A549 treated with dexamethasone at 1 μM for 4 hours (cell line): ENCODE results near the gene ZNF175. TPM values are rescaled to one million over a fixed set of nuclear protein-coding genes. Genes with fewer than 3 reads are reported as not detected.

Source experiments
- total RNA-seq: library from RNA; stranded (reverse); fragments of 200-300 nt; extraction: Qiagen RNA extraction; gene quantifications from 5 replicates; pipeline ENCODE4 v1.2.3, GENCODE V29; 2022

Gene ZNF175
- 2.3 to 5.0 TPM (median 3.6 TPM) in 5 replicates for total RNA-seq

DNA sequence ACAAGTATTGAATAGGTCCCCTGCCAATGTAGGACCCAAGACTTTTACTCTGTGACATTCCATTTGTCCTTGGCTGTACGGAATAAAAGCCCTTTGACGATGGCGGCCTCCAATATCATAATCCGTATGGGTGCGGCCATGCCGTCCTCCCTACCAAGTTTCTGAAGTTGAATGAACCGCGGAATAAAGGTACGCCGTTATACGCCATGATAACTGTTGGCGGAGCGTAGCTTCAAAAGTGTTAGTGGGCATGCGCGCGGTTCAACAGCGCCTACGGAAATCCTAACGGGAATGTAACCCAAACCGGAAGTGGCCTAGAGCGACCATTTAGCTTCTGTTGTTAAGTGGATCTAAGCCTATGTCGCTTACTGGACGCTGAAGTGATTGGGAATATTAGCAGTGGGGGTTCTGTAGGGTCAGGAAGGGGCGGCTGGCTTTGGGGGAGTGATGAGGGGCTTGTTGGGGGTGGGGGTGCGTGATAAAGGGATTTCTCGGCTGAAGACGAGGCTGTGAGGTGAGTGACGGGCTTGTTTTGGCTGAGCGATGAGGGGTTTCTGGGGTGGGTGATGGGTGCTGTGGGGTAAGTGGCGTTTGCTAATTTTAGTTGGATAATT, at the start of gene ZNF175:
TSS of gene ZNF175 (plus strand) at position 322 of the 614 bp plus-strand sequence. CDS start 2,047 bp downstream, outside the sequence.

DNA sequence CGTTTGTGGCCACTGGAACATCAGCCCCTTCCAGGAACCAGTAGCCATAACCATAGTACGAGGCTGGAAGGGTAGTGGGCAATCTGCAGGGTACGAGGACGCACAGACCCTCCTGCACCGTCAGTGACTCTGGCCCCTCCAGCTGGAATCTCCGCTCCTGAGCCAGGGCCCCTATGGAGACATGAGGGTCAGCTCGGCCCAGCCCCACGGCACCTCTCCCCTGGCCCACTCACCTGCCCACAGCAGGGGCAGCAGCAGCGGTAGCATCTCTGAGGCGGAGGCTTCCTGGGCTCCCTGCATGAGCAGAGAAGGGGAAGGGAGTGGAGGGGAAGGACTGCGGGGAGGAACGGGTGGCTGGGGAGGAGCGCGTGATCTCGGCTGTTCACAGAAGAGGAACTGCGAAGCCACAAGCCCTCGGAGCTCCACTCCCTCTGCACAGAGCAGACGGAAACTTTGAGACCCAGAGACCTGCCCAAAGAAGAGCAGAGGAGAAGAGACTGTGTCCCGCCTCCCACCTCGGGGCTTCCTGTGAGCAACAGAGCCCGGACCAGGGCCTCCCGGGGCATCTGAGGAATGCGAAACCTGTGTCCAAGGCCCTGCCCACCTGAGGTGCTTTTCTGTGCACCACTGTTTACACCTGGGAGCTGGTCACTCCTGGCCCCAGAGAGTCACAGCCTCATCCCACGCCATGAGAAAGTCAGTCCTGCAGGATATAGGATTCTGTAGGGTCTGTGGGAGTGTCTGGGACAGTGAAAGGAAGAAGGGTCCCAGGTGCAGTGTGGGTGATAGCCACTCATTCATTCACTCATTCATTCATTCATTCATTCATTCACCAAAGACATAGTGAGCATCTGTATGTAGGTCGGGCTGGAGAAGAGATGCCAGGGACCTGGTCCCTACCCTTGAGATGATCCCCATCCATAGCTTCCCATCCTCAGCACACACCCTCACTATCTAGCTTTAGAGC, 39.5 kb upstream of the ZNF175 start, which contains the start of gene SIGLEC6:
TSS of gene SIGLEC6 (minus strand) at position 322 of the 967 bp plus-strand sequence. CDS start at position 300, 22 bp downstream.

DNA sequence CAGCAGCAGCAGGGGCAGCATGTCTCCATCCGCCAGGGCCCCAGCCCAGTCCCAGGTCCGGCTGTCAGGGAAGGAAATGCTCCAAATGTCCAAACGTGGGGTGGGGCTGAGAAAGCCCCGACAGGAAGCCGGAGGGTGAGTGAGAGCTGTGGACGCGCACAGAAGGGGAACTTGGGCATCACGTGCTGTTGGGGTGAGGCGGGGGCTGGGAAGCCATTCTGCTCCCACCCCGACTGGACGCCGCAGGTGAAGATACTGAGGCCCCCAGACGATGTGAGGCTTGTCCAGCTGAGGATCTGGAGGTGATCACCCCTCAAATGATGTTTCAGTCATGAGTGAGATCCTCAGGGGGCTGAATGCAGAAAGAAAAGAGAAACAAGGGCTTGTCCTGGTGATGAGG, 59.2 kb downstream of the ZNF175 start, which contains the start of gene SIGLEC5:
TSS of gene SIGLEC5 (minus strand) at position 87 of the 400 bp plus-strand sequence. CDS start at position 21, 66 bp downstream.

Other genes with a start within 250 kb of the ZNF175 start
- gene VSIG10L, start 229.1 kb upstream of the ZNF175 start, total RNA-seq: 8.5 to 16.3 TPM (median 15.6 TPM) in 5 replicates
- 223 to 280 TPM (median 242 TPM) in 5 replicates for gene ETFB, start 204.9 kb upstream of the ZNF175 start, total RNA-seq
- gene CLDND2, start 202.3 kb upstream of the ZNF175 start, total RNA-seq: 8.9 to 13.0 TPM (median 12.9 TPM) in 5 replicates
- not detected in 5 replicates for gene NKG7, start 198.6 kb upstream of the ZNF175 start, total RNA-seq
- gene LIM2, start 183.3 kb upstream of the ZNF175 start, total RNA-seq: not detected in 5 replicates
- not detected in 5 replicates for gene C19orf84, start 180.7 kb upstream of the ZNF175 start, total RNA-seq
- 0.02 to 0.06 TPM in 2 of 5 replicates, not detected in the others for gene SIGLEC10, start 153.6 kb upstream of the ZNF175 start, total RNA-seq
- gene SIGLEC8, start 112.8 kb upstream of the ZNF175 start, total RNA-seq: not detected in 5 replicates
- gene CEACAM18, start 92.7 kb upstream of the ZNF175 start, total RNA-seq: not detected in 5 replicates
- gene SIGLEC12, start 69.5 kb upstream of the ZNF175 start, total RNA-seq: not detected in 5 replicates
- gene SIGLEC6, start 39.6 kb upstream of the ZNF175 start, total RNA-seq: not detected in 5 replicates
- not detected in 5 replicates for gene SIGLEC5, start 59.1 kb downstream of the ZNF175 start, total RNA-seq
- gene SIGLEC14, start 75.5 kb downstream of the ZNF175 start, total RNA-seq: 0.07 to 0.11 TPM (median 0.08 TPM) in 3 of 5 replicates, not detected in the others
- gene SPACA6, start 122.0 kb downstream of the ZNF175 start, total RNA-seq: 8.9 to 12.4 TPM (median 11.6 TPM) in 5 replicates
- 0.05 TPM in 1 of 5 replicates, not detected in the others for gene HAS1, start 152.7 kb downstream of the ZNF175 start, total RNA-seq
- 0.08 to 0.28 TPM (median 0.15 TPM) in 5 replicates for gene FPR1, start 180.6 kb downstream of the ZNF175 start, total RNA-seq
- not detected in 5 replicates for gene FPR2, start 189.9 kb downstream of the ZNF175 start, total RNA-seq
- gene FPR3, start 223.9 kb downstream of the ZNF175 start, total RNA-seq: not detected in 5 replicates